Activated CD4-positive, CD25-positive, alpha-beta regulatory T cell treated with anti-CD3 and anti-CD28 coated beads, Interleukin-2, amount 50 U/mL, for 24 hours (primary cell): ENCODE measurements around the gene FRG1.
"Not testable (repeated sequence)": the region's sequence is repeated elsewhere in the genome, so short reads cannot be mapped to it uniquely, and the experiment has no call there.

Source experiments
- ATAC-seq, 2 donors: fragments of 150-1000 bp; cut with Tn5 transposase; one replicate each; pipeline ENCODE4 v1.10.0; 2021; ENCODE audit warnings: mild to moderate bottlenecking in 1 of 2, moderate library complexity in 1 of 2

The FRG1 gene

GRCh38 chr4:189940178-189941004 lies at the start of gene FRG1:
TSS of gene FRG1 (plus strand) at chr4:189940872. CDS start at chr4:189941010, 138 bp downstream.
- peak; percentile 98 for ATAC-seq

- no peak for ATAC-seq
Measured at GRCh38 chr4:189897667-189898066, 43.0 kb upstream of the FRG1 start.

- ATAC-seq = not testable (repeated sequence)
Measured at GRCh38 chr4:189899481-189900015, 41.1 kb upstream of the FRG1 start.

- not testable (repeated sequence) for ATAC-seq
Measured at GRCh38 chr4:189904420-189905027, 36.1 kb upstream of the FRG1 start.

GRCh38 chr4:189912170-189912569 lies 28.5 kb upstream of the FRG1 start:
- ATAC-seq = no peak

- ATAC-seq = no peak
Measured at GRCh38 chr4:189917161-189917891, 23.3 kb upstream of the FRG1 start.

- ATAC-seq = no peak
Measured at GRCh38 chr4:189921058-189921457, 19.6 kb upstream of the FRG1 start.

- ATAC-seq = not testable (repeated sequence)
Measured at GRCh38 chr4:189926742-189927141, 13.9 kb upstream of the FRG1 start.

GRCh38 chr4:189941005-189941450 lies 356 bp downstream of the FRG1 start:
- ATAC-seq = peak in 1 of 2 donors; percentile 2

- ATAC-seq = not testable (repeated sequence)
Measured at GRCh38 chr4:189942412-189942811, 1.7 kb downstream of the FRG1 start.

GRCh38 chr4:189944077-189944476 lies 3.4 kb downstream of the FRG1 start:
- not testable (repeated sequence) for ATAC-seq

GRCh38 chr4:189946906-189947305 lies 6.2 kb downstream of the FRG1 start:
- ATAC-seq = not testable (repeated sequence)

GRCh38 chr4:189948486-189948885 lies 7.8 kb downstream of the FRG1 start:
- not testable (repeated sequence) for ATAC-seq

GRCh38 chr4:189969291-189969690 lies 28.6 kb downstream of the FRG1 start:
- not testable (repeated sequence) for ATAC-seq

GRCh38 chr4:189973646-189974045 lies 33.0 kb downstream of the FRG1 start:
- no peak for ATAC-seq

GRCh38 chr4:189974056-189974455 lies 33.4 kb downstream of the FRG1 start:
- no peak for ATAC-seq

- ATAC-seq = no peak
Measured at GRCh38 chr4:189979196-189980047, 38.8 kb downstream of the FRG1 start.

GRCh38 chr4:189980292-189980691 lies 39.6 kb downstream of the FRG1 start:
- not testable (repeated sequence) for ATAC-seq

- no peak for ATAC-seq
Measured at GRCh38 chr4:189981970-189982369, 41.3 kb downstream of the FRG1 start.

GRCh38 chr4:189983916-189984526 lies 43.3 kb downstream of the FRG1 start:
- ATAC-seq = not testable (repeated sequence)

GRCh38 chr4:189984661-189985060 lies 44.0 kb downstream of the FRG1 start:
- ATAC-seq = not testable (repeated sequence)
